NCI-H748 (cell line): ENCODE measurements around the gene DNAJB8.
A peak's percentile ranks its signal among the peaks of the same experiment; 100 is the strongest.

Experiments used
- DNase-seq: peaks from one replicate; lab custom pipeline; 2025; ENCODE audit not compliant: unreplicated experiment; lab: John Stamatoyannopoulos, UW

DNAJB8 gene

DNA sequence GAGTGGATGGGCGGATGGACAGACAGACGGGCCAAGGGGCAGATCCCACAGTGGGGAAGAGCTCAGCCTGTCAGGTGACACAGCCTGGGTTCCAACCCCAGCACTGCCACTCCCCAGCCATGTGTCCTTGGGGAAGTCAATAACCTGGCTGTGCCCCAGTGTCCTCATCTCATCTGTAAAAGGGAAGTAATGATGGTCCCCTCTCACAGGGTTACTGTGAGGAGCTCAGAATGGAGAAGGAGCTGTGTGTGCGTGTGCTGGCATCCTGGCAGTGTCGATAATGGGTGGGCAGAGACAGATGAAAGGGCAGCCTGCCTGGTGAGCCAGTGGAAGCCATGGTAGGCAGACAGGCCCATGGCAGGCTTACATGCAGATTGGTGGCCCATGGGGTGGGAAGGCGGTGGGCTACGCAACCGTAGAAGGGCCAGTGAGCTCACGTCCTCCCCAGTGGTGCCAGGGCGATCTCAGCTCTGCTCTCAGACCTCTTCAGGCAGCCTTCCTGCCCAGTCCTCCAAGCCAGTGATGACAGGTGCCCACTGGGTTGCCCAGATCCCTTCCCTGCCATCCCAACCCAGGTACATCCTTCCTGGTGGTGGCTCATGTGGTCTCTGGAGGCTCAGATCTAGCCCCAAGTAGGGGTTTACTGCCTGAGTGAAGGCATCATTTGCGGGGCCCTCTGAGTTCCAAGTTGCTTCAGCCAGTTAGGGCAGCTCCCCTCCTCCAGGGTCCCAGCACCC, 2.3 kb upstream of the DNAJB8 start:
- DNase-seq: no peak

GRCh38 chr3:128468285-128468790, 1.6 kb upstream of the DNAJB8 start:
- DNase-seq: no peak

DNA sequence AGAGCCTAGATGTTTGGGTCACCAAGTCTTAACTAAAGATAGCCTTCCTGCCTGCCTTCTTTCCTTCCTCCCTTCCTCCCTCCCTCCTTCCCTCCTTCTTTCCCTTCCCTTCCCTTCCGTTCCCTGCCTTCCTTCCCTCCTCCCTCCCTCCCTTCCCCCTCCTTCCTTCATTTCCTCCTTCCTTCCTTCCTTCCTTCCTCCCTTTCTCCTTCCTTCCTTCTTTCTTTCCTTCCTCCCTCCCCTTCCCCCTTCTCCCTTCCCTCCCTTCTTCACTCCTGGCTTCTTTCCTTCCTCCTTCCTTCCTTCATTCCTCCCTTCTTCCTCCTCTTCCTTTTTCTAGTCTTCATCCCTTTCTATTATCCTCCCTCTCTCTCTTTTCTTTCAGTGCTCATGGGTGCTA, 2.0 kb downstream of the DNAJB8 start:
- DNase-seq: no peak

GRCh38 chr3:128464188-128464587, 2.5 kb downstream of the DNAJB8 start:
- DNase-seq: no peak

DNA sequence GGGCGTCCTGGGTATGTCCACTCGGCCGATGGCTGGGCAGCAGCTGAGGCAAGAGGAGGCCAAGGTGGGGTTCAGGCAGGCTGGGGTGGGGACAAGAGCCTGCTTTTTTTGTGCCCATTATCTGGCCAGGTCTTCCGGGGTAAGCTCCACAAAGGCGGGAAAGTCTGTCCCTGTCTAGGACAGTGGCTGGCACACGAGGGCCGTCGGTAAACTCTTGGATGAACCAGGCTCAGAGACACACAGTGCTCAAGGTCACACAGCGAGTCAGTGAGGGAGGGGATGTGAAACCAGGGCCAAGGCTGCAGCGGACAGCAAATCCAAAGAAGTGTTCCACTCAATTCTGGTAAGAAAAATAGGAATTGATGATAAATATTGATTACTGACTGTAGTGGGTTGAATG, 2.9 kb downstream of the DNAJB8 start:
- no peak for DNase-seq

- DNase-seq: no peak
These were observed 3.3 kb downstream of the DNAJB8 start for GRCh38 chr3:128463354-128463753.

- no peak for DNase-seq
These were observed 3.8 kb downstream of the DNAJB8 start for GRCh38 chr3:128462931-128463330.

DNA sequence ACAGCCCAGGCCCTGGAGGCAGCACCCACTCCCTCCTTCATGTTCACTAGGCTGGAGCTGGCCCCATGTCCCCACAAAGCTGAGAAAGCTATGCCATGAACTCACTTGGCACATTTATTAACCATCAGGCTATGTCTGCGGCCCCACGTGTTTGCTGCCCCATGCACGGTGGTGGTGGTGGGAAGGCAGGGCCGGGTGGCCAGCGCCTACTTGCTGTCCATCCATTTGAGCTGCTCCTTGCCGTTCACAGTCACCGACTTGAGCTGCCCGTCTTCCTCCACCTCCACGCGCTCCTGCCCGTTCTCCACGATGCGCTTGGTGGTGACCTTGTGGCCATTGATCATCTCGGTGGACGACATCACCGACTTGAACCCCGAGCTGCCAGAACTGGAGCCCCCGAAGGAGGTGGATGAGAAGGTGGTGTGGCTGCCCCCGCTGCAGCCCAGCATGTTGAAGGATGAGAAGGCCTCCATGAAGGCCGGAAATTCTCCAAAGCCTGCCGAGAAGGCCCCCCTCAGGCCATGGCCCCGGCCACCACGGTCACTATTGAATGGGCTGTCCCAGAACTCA, 4.3 kb downstream of the DNAJB8 start:
- DNase-seq: no peak

GRCh38 chr3:128461731-128462130, 5.0 kb downstream of the DNAJB8 start:
- no peak for DNase-seq

- DNase-seq: no peak
These were observed 7.2 kb downstream of the DNAJB8 start for GRCh38 chr3:128459461-128459820.

DNA sequence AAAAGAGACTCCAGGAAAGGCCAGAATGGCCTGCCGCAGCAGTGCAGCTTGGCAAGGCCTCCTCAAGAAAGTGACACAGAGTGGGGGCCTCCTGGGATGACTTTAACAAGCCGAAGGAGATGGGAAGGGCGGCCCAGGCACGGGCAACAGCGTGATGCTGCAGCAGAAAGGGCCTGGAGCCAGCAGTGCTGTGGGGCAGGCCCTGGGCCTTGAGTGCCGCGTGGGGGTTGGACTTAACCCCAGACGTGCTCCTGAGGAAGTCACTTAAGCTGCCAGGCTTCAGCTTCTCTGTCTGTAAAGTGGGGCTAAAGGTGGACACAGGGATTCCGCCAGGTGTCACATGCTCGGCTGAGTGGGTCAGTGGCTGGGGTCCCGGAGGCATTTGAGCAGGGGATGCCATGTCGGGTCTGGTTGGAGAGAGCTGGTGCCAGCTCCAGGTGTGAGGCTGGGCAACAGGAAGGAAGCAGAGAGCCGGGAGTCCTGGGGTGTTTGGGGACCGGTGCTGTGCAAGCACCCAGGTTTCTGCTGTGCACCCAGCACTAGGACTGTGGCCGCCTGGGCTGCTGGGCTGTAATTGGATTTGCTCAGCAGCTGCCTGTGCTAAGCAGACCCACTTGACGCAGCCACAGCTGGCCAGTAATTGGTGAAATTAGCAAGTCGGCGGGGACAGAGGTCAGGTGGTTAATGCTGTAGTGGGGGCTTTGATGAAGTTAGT, 7.8 kb downstream of the DNAJB8 start:
- no peak for DNase-seq

- DNase-seq: no peak
These were observed 8.8 kb downstream of the DNAJB8 start for GRCh38 chr3:128457937-128458336.

GRCh38 chr3:128456776-128457715, 9.6 kb downstream of the DNAJB8 start:
- DNase-seq: peak; percentile 39

- no peak for DNase-seq
These were observed 10.6 kb downstream of the DNAJB8 start for GRCh38 chr3:128455786-128456748.

DNA sequence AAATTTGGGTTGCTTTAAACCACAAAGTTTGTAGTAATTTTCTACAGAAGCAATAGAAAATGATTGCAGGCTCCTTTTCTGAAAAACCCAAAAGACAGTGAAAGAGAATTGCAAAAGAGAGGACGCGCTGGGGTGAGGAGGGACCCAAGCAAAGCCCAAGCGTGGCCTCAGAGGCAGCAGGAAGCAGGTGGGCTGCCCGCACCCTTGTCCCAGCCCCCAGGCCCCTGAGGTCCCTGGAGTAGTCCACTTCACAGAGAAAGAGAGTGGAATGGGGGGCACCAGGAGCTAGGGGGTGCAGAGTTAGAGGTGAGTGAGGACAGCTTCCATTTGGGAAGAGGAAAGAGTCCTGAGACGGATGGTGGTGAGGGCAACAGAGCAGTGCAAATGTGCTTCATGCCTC, 11.6 kb downstream of the DNAJB8 start:
- no peak for DNase-seq

GRCh38 chr3:128454310-128454618, 12.4 kb downstream of the DNAJB8 start:
- DNase-seq: no peak

DNA sequence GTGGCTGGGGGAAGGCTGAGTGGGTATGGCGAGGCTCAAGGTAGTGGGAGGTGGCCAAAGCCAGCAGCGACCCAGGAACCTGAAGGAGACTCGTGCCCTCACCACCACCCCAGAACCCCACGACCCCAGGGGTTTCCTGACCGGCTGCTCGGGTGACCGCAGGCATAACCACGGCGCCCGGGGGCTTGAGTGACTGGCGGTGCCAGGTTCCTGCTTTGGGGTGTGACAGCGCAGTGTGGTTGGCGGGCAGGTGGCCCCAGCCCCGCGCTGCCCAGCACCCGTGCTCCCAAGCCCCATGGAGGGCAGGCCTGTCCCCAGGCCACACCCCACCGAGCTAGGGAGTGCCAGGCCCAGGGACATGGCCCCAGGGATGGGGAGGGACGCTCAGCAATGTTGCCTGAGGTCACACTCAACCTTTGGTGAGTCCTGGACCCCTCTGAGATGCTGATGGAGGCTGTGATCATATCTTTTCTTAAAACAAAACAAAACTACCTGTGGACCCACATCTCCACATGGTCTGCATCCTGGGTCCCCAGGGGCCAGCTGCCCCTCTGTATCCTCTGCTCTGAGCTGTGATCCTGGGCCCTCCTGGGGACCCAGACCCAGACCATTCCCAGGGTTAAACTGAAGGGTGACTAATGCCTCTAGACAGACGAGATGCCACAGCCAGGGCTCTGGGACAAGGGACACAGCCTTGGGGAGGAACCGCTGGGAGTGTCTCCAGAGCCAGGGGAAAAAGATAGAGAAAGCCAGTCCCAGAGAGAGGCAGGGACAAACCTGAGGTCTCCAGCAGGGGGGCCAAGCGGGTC, 13.0 kb downstream of the DNAJB8 start:
- DNase-seq: no peak

GRCh38 chr3:128452678-128453275, 13.9 kb downstream of the DNAJB8 start:
- DNase-seq: no peak

GRCh38 chr3:128452120-128452519, 14.6 kb downstream of the DNAJB8 start:
- no peak for DNase-seq
